ENCODE data around the gene MBD3L4.
"Not testable (repeated sequence)": the region's sequence is repeated elsewhere in the genome, so short reads cannot be mapped to it uniquely, and the experiment has no call there.

The MBD3L4 gene

DNA sequence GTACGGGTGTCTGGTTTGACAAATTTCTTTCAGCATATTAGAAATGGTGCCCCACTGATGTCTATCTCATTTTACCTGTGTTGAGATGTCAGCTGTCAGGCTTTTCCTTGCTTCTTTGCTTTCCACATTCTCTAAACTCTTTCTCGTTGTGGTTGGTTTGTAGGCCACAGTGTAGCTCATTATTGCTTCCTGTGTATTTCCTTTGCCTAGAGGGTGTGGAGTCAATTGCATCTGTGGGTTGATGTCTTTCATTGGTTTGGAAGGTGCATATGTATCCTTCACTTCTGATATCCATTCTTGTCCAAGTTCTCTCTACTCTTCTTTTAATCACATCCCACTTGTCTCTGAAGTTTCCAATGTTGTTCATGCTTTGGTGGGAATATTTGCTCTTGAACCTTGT, 1.6 kb upstream of the MBD3L4 start:
- not testable (repeated sequence) for DNase-seq

DNA sequence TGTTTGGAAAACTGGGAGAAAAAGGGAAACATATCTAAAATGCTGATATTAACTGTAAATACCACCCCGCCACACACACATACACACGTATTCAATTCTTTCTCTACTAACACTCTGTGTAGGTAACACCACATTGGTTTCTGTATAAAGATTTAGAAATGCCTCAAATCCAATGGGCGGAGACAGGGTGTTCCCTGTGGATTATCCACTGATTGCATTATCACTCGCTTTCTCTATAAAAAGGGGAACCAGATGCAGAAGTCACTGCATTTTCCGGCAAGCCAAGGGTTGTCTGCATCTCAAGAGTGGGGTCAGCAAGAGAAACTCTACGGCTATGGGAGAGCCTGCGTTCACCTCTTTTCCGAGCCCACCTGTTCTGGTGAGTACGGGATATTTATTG, 9.7 kb downstream of the MBD3L4 start, which contains the start of gene MBD3L5:
MBD3L5 (plus strand) TSS at position 301 of the 400 bp plus-strand sequence; CDS start at position 335, 34 bp downstream.
- not testable (repeated sequence) for DNase-seq

DNA sequence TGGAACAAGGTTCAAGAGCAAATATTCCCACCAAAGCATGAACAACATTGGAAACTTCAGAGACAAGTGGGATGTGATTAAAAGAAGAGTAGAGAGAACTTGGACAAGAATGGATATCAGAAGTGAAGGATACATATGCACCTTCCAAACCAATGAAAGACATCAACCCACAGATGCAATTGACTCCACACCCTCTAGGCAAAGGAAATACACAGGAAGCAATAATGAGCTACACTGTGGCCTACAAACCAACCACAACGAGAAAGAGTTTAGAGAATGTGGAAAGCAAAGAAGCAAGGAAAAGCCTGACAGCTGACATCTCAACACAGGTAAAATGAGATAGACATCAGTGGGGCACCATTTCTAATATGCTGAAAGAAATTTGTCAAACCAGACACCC, 11.2 kb downstream of the MBD3L4 start:
- DNase-seq: not testable (repeated sequence)

- not testable (repeated sequence) for DNase-seq
These were observed 18.6 kb downstream of the MBD3L4 start, which contains the start of gene MBD3L2B for GRCh38 chr19:7021331-7021730. MBD3L2B (minus strand) TSS chr19:7021431; CDS start chr19:7021397, 34 bp downstream.

DNA sequence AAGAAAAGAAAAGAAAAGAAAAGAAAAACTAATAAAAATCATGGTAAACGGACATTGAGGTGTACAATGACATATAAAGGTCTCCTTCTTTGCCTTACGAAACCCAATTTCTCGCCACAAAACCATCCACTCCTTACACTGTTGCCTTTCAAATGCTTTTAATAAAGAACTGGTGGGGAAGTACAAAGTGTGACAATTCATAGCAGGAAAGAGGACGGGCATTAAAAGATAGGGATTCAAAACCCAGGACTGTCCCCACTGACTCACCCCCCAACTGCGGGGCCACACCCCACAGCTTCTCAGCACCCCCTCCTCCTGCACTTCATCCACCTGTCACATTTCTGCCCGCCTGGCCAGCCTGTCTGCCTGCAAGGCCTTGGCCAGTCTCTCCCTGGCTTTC, 21.2 kb downstream of the MBD3L4 start:
- no peak for DNase-seq

- no peak for DNase-seq
These were observed 26.3 kb downstream of the MBD3L4 start for GRCh38 chr19:7013678-7014077.

- no peak for DNase-seq
These were observed 29.0 kb downstream of the MBD3L4 start for GRCh38 chr19:7010722-7011593.

DNA sequence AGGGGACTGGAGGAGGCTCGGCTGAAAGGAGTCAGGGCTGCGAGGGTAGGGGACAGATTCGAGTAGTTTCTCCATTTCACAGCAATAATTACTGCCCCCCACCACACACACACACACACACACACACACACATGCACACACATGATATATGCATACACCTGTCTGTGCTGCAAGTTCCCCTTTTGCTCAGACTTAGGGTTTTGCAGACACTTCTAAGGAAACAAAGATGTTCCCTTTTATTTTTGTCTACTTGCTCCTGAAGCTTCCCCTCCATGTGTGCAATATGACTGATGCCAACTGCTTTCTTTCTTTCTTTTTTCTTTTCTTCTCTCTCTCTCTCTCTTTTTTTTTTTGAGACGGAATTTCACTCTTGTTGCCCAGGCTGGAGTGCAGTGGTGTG, 32.1 kb downstream of the MBD3L4 start:
- no peak for DNase-seq

GRCh38 chr19:7006135-7006704, 33.8 kb downstream of the MBD3L4 start:
- no peak for DNase-seq

- DNase-seq: no peak
These were observed 35.6 kb downstream of the MBD3L4 start for GRCh38 chr19:7004313-7004931.

DNA sequence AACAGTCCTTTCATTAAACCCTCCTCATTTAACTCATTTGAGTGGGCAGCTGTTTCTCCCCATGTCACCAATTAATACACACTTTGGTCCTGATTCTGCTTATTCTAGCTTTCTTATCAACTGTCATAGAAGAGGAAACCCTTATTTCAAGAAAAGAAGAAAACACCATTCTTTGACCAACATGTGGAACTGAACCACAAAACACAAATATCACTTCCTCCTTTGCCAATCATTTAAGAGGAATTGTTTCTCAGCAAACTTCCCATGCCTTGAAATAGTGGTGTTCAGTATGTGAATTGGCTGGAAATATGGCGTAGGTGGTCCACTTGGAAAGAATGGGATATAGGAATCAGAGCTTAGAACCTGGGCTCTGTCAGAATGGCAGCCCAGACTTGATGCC, 39.2 kb downstream of the MBD3L4 start:
- DNase-seq: no peak

DNA sequence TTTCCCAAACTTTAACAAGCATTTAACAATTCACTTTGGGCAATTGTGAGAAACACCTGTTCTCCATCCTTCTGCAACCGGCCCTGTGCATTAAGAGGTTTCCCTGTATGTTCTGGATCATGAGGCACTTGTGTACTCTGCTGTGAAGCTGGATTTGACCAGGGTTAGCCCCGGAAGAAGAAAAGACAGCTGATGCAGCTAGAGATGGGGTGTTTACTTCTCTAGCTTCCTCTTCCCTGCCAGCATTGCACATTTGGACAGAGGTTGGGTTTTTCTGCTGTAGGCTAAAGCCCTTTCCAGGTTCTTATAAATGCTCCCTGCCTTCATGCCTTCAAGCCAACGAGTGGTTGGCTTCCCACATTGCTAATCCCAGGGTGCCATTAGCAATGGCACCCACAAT, 39.6 kb downstream of the MBD3L4 start:
- DNase-seq: no peak

GRCh38 chr19:6999933-7000332, 40.0 kb downstream of the MBD3L4 start:
- DNase-seq: no peak

- no peak for DNase-seq
These were observed 42.1 kb downstream of the MBD3L4 start for GRCh38 chr19:6997679-6998445.

- no peak for DNase-seq
These were observed 43.2 kb downstream of the MBD3L4 start for GRCh38 chr19:6996810-6997209.

DNA sequence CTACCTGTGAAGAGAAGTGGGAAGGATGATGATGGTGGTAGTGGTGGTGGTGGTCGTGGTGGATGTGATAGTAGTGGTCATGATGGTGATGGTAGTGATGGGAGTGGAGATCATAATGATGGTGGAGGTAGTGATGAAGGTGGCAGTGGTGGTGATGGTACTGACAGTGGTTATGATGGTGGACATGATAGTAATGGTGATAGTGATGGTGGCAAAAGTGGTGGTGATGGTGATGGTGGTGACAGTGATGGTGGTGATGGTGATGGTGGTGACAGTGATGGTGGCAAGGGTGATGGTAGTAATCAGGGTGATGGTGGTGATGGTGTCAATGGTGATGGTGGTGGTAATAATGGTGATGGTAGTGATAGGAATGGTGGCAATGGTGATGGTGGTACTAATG, 44.9 kb downstream of the MBD3L4 start:
- DNase-seq: no peak

- no peak for DNase-seq
These were observed 51.7 kb downstream of the MBD3L4 start for GRCh38 chr19:6988257-6988656.

DNA sequence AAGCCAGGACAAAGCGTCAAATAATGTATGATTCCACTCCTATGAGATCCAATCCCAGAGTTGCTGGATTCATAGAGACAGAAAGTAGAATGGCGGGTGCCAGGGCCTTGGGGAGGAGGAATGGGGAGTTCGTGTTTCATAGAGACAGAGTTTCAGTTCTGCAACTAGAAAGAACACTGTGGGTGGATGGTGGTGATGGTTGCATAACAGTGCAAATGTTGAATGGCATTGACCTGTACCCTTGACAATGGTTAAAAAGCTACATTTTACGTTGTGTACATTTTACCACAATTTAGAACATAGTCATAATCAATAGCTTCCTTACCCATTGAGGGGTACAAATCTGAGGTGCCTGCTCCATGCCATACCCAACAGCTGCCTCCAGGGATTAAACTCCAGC, 52.1 kb downstream of the MBD3L4 start:
- DNase-seq: no peak

Data from NCI-H1436 treated with DMSO at 0.1 percent for 48 hours (cell line).